Fibroblast of mammary gland (primary cell): Measurements from ENCODE around the gene NEDD4L.
"Not testable (repeated sequence)": the region's sequence is repeated elsewhere in the genome, so short reads cannot be mapped to it uniquely, and the experiment has no call there.

Source experiments
- DNase-seq: peaks from one replicate; pipeline ENCODE4 v3.0.0-alpha.2; 2010; ENCODE audit warnings: low read depth
- H3K4me3 ChIP-seq: 2 replicates; pipeline ENCODE4 v1.5.1; 2011; ENCODE audit warnings: low read depth, mild to moderate bottlenecking, low read length, moderate library complexity; ENCODE audit not compliant: control insufficient read depth
- TF ChIP-seq, protein P1 (sequence below): conservative IDR thresholded peaks from 2 replicates; pipeline ENCODE4 v1.5.1; 2011; ENCODE audit warnings: low read depth, low read length, inconsistent platforms; ENCODE audit not compliant: control insufficient read depth, insufficient read depth

Gene NEDD4L

DNA sequence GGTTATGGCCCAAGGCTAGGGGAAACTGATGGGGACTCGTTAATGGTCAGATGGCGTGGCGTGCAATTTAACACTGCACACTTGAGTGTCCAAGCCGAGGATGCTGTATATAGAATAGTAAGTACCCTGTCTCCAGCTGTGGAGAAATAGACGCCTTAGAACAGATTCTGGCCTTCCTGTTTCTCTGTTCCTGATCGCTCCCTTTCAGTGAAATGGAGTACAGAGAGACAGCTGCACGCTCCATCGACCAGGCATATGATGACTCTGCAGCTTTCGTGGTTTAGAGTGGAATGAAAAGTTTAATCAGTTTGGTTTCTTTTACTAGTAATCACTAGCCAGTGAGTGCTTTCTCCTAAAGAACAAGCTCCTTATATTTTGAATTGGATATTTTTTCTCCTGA is 213.4 kb downstream of the NEDD4L start:
- peak; percentile 15 for DNase-seq
- TF ChIP-seq, protein P1, sequence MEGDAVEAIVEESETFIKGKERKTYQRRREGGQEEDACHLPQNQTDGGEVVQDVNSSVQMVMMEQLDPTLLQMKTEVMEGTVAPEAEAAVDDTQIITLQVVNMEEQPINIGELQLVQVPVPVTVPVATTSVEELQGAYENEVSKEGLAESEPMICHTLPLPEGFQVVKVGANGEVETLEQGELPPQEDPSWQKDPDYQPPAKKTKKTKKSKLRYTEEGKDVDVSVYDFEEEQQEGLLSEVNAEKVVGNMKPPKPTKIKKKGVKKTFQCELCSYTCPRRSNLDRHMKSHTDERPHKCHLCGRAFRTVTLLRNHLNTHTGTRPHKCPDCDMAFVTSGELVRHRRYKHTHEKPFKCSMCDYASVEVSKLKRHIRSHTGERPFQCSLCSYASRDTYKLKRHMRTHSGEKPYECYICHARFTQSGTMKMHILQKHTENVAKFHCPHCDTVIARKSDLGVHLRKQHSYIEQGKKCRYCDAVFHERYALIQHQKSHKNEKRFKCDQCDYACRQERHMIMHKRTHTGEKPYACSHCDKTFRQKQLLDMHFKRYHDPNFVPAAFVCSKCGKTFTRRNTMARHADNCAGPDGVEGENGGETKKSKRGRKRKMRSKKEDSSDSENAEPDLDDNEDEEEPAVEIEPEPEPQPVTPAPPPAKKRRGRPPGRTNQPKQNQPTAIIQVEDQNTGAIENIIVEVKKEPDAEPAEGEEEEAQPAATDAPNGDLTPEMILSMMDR: no peak

DNA sequence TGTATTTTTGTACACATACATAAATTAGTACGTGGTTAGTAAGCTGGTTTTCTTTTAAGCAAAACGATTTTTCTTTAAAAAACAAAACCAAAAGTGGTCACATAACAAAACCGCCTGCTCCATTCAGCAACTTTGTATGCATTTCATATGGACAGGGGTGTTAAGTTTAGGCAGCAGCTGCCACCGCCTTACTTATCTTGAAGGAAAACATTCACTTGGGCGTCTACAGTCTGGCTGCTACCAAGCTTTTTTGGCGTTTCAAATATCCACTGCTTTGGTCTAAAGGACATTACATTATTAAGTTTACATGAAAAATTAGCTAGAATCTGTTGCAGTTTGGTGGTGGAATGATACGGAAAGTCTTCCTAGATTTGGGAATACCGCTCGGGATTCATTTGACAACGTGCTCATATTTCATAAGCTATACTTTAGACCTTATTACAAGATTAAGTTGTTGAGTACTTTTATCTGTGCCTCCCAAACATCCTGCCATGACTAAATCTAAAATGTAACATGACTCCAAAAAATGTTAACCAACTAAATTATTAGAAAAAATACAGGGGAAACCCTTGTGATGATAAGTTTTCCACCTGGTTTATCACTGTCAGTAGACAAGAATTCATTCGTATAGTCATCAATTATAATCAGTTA is 214.8 kb downstream of the NEDD4L start:
- DNase-seq: no peak
- TF ChIP-seq, protein P1: no peak
- H3K4me3 ChIP-seq: no peak overlapping the region

More for the DNA sequence above, 213.4 kb downstream of the NEDD4L start:
- no peak overlapping the region for H3K4me3 ChIP-seq

DNA sequence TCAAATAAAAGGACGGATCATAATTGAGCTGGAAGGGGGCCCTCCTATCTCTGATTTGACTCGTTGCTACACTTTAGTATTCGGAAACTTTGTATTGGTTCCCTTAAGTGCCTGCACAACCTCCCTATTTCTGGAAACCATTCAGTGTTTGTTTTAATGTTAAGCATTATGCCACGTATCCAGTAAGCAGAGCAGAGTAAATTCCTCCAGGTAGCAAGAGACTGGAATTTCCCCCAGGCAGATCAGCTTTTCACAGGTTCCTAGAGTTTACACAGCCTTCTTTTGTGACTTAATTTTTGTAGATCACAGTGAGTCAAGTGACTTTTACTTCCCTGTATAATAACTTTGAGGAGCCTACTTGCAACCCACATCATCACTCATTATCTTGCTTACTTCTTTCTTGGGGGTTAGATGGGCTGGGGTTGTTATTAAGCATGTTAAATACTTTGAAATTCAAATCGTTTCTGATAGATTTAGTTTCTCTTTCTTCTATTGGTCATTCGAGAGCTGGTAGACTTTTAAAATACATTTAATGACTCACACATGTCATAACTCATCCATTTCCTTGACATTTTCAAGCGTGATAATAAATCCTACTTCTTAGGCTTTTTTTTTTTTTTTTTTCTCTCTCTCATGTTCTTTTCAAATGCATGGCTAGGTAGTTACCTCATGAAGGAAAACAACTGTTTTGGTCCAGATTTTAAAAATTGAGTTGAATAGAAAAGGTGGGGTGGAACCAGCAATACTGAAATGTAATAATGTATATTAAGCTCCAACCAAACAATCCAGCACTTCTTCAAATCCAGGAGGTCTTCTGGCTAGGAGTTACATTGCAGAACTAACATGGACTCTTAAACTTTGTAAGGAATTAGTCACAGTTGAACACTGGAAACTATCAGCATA is 219.3 kb downstream of the NEDD4L start:
- H3K4me3 ChIP-seq: no peak overlapping the region
- TF ChIP-seq, protein P1: no peak
- peak; percentile 43 for DNase-seq

DNA sequence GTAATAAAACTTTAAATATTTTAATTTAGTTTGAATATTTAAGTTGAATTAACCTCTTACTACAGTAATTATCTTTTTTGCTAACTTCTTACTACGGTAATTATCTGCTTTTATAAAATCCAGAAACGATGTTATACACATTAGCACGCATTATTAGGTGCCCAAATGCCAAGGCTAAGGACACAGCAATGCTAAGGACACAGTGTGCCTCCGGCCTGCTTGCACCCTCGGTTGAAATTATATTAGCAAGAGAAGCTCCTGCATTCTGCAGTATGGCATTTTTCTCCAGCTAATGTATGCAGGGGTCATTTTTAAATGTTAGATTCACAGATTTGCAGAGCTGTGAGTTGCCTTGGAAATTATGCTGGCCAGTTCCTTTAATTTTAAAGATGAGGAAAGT is 220.0 kb downstream of the NEDD4L start:
- H3K4me3 ChIP-seq: no peak overlapping the region
- no peak for DNase-seq
- TF ChIP-seq, protein P1: no peak

DNA sequence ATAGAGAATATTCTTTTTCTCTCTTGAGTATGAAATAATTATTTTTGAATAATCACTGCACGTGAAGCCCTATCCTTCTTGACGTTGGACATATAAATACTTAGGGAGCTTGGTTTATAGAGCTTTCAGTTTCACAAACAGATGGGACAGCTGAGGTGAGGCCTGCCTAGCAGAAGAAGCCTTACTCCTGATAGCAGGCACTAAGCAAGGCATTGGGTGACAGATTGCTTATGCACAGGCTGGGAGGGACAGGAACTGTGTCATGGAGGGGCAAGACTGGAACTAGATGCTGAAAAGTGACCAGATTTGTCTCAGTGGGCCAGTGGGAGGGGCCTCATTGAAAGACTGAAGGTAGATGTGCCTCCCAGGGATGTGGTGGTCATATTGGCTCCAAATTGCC is 220.8 kb downstream of the NEDD4L start:
- H3K4me3 ChIP-seq: no peak overlapping the region
- DNase-seq: no peak
- TF ChIP-seq, protein P1: no peak

DNA sequence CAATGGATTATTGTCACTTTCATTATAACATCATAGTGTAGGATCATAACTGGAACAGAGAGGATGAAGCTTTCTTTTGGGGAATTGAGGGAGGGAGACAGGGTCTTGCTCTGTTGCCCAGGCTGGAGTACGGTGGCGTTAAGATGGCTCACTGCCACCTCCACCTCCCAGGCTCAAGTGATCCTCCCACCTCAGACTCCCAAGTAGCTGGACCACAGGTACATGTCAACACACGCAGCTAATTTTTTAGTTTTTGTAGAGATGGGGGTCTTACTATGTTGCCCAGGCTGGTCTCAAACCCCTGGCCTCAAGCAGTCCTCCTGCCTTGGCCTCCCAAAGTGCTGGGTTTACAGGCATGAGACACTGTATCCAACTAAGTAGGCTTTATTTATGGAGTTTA is 221.5 kb downstream of the NEDD4L start:
- H3K4me3 ChIP-seq, DNase-seq: not testable (repeated sequence)

DNA sequence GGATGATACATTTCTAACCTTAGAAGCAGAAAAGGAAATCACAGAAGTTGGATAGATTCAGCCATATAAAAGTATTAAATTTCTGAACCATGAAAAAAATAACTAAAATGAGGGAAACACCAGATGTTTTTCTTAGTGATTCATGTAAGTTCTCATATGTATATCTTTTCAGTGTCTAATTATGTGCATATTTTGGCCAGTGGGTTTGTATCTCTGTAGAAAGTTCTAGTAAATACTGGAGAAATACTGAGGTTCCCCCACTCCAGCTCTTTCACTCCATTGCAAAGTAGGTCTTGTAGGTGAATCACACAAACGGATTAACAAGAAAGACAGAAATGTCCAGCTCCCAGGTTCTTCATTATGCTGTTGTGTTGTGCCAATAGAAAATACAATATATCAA is 222.3 kb downstream of the NEDD4L start:
- TF ChIP-seq, protein P1: no peak
- no peak overlapping the region for H3K4me3 ChIP-seq
- peak; percentile 16 for DNase-seq
